HG02938 (cell line): ENCODE data around the gene LIPA.
"Not testable (repeated sequence)": the region's sequence is repeated elsewhere in the genome, so short reads cannot be mapped to it uniquely, and the experiment has no call there.

Source experiments
- ATAC-seq: cut with Tn5 transposase; IDR thresholded peaks from one replicate; pipeline ENCODE4 v1.9.1; 2021; ENCODE audit warnings: mild to moderate bottlenecking, moderate library complexity; ENCODE audit not compliant: unreplicated experiment

LIPA gene

GRCh38 chr10:89213191-89213808 is 38.3 kb downstream of the LIPA start:
- ATAC-seq = no peak

DNA sequence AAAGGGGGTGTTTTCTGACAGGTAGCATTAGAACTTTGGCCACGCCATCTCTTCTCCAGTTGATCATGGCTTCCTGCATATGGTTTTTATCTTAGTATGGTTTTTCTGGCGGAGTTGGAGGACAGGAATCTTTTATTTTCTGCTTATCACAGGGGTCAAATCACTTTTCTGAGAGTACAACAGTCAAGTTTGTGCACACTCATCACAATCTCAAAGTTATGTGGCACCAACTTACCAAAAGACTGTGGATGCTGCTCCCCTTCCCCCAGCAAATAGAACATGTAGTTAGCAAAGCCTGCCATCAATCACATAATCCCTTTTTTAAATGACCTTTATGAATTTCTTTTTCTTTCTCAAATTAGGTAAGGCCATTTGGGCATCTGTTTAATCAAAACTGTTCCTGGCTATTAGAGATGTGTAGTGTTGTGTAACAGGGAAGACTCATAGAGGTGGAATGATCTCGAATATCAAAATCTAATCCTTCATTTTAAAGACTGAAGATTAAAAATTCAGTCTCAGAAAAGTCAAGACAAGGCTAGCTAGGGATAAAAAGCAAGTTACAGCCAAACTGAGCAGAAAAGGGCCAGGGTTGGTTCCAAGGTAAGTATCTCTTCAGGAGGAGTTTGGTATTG is 40.7 kb downstream of the LIPA start:
- no peak for ATAC-seq

- no peak for ATAC-seq
Observed at GRCh38 chr10:89209718-89210117, 41.9 kb downstream of the LIPA start.

DNA sequence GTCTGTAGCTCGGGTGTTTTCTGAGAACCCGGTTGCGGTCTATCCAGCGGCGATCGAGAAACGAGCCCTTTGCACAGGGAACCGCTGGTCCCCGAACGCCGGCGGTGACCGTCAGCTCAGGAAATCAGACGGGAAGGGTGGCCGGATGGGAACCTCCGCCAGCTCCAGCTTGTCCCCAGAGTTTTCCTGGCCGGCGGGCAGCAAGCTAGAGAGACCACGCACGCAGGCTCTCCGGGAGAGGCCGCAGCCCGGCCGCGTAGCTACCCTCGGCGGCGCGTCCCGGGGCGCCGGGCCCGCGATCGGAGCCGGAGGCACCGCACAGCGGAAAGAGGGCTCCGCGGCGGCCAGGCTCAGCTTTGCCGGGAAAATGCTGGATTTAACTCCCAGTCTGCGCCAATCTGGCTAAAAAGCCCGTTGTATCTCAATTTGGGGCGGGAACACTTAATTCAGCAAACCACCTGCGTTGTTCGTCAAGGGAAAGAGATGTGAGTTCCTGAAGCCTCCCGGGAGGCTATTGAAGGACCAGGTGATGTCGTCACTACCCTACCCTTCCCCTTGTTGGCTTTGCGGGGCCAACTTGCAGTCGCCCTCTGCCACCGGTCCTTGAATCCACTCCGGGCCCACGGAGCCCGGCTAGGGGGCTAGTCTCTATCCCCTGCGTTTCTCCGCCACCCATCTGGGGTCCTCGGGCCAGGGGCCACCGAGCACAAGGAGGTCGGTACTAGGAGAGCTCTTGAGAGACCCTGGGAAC is 43.6 kb downstream of the LIPA start:
- no peak for ATAC-seq

DNA sequence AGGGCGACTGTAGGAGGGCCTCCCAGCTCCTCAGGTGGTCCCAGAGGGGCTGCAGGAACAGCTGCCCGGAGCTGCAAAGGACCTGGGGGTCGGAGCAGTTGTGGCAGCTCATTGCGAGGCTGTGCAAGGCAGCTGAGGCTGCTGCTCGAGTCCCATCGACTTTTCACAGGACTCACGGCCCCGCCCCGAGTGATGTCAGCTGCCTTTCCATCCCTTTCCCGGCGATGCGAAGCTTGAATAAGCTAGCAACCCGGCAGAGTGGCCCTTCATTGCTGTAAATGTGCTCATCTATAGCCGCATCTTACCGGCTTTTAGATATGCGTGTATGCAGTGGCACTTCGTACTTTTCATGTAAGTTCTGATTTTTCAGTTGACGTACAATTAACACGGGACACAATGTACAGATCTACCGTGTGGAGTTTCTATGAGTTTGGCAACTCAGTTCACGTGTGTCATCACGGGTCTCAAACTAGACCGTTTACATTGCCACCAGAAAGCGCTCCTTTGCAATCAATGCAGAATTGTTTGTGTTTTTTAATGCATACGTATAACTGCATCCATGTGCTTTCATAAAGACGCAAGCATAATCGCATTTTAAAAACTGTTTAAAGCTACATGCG is 44.3 kb downstream of the LIPA start, which contains the start of gene CH25H:
TSS of gene CH25H (minus strand) at position 137 of the 620 bp plus-strand sequence. CDS start at position 112, 25 bp downstream.
- ATAC-seq = no peak

DNA sequence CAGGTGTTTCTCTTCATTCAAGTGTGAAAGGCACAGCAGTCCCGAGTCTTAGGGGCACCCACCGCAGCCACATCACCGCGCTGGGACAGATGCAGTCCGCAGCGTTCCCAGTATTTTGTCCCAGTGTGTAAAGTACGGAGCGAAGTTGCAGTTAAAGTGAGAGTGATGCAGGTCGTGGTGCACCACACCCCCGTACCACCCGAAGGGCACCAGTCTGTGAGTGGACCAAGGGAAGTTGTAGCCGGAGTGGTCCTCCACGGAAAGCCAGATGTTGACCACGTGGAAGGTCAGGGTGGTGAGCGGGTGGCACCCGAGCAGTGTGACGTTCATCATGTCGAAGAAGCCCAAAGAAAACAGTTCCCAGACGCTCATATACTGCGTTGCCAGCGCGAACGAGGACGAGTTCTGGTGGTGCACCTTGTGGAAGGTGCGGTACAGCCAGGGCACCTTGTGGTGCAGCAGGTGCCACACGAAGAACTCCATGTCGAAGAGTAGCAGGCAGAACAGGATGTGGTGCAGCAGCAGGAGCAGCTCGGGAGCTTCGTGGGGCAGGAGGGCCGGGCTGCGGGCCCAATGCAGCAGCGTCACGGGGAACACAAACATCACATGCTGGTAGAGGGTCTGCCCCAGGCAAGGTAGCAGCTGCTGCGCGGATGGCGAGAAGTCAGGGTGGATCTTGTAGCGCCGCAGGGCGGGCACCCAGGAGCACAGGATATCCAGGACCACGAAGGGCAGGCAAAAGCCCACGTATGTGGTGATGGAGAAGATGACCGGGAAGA is 45.0 kb downstream of the LIPA start:
- no peak for ATAC-seq

DNA sequence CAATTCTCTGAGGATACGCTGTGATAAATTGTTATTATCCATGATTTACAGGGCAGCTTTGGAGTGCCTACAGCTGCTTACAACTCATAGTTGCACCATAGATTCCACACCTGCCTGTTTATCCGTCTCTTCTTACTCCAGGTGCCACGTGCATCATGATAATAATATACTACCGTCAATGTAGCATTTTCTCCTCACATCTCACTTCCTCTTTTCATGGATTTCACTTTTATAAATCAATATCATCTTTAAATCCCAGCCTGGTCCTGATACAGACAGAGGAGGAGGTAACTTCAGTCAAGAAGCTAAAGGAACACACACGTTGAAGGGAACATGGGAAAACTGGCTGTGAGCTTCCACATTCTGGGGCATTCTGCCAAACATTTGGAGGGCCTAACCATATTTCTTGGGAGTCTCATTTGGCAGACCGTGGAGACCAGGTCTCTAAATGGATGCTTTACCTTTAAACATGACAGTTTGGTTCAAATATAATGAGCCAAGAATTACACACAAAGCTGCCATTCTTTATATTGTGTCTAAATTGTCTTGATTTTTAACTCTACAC is 46.9 kb downstream of the LIPA start:
- no peak for ATAC-seq

DNA sequence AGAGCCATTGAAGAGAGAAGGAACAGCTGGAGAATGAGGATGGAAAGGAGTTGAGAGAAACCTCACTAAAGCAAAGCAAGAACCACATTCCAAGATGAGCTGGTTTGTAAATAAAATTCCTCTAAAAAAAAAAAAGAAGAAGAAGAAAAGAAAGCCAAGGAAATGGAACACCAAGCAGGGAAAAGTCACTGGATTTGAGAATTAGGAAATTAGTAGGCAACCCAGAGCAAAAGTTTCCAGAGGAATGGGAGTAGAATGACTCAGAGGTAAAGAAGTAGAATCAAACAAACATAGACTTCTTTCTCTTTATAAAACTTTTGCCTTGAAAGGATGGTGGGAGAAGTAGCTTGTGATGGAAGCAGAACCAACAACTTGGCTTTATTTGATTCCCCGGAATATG is 48.3 kb downstream of the LIPA start:
- no peak for ATAC-seq

DNA sequence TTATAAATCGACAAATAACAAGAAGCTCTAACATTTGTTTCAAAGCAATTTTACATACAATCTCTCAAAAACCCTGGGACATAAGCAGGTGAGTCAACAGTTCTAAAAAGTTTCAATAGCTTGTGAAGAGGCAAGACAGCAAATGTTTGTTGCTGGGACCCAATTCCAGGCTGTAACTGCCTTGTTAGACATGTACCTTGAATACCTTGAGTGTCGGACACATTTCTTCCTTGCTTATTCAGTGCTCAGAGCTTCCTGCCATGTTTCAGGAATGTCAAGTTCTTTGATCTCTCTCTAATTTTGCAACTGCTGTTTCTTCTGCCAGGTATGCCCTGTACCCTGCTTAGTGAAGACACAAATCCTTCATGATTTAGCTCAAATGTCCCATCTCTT is 49.5 kb downstream of the LIPA start:
- no peak for ATAC-seq

DNA sequence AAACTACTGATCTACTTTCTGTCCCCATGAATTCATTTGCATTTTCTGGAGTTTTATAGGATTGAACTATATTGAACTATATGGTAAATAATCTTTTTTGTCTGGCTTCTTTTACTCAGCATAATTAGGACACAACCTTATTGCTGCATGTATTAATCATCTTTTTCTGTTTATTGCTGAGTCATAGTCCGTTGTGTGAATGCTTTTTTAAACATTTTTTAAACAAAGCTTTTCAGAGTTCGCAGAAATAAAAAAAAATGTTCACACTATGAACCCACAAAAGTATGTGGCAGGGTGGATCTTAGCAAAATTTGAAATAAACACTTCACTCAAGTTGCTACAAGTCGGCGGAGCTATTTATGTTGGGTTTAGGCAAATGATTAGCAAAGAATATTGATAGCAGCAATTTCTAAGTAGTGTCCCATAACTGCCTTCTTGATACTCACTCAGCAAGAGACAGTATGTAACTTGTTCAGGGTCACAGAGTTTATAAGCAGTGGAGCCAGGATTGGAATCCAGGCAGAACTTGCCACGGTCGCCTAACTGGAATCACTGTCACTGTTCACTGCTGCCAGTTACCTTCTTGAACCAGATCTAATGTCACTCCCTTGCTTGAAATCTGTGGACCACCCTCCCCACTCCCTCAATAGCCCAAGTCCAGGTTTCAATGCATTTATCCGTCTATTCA is 50.1 kb downstream of the LIPA start:
- ATAC-seq = no peak

DNA sequence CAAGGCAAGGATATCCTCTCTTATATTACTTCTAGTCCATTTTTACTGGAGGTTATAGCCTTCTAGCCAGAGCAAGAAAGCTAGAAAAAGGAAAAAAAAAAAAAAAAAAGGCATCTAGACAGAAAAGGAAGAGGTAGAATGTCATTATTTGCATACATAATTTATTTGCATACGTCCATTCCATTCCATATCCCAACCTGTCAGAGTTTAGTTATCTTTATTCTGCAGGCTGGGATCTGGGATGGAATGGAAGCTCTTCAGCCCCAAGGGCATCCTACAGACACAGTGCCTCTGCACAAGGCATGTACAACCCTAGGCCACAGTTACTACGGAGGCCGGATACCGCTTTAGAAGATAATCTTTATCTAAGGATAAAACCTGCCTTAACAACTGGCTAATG is 54.1 kb downstream of the LIPA start:
- ATAC-seq = no peak

- ATAC-seq = not testable (repeated sequence)
Observed at GRCh38 chr10:89191301-89191700, 60.3 kb downstream of the LIPA start.

DNA sequence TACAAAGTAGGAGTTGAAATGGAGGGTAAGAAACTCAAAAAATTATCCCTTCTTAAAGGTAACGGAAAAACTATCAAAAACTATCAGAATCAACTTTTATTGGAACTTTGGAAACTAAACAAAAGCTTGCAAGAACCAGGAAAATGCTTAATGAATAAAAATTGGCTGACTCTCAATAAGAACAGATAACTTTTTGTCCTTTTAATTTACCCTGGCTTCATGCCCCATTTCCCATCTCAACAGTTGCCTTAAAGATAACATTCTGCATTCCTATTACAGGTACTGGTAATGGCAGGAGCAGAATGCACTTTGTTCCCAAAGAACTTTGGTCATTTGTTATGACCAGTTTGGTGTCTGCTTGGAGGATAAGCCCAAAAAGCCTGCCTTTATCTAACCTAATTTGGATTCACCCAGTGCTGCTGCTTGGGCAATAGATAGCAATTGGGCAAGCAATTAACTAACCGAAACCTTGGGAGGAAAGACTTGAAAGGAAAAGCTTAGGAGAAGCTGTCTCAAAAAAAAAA is 62.3 kb downstream of the LIPA start:
- no peak for ATAC-seq

GRCh38 chr10:89185658-89186057 is 65.9 kb downstream of the LIPA start:
- no peak for ATAC-seq

DNA sequence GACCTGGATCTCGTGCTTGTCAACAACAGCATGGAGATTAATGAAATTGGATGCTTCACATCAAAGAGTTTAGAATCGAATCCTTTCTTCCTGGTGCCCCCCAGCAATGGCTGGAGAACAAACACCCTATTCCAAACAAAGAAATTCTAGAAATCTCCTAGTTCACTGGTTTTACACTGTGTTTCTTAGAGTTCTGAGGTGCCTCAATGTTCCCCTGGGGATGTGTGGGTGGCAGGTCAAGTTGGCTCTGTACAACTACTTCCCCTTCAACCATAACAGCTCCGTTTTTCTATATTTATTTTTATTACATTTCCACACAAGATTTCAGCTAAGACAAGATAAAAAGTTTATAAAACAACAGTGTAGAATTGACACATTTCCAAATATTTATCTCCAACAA is 66.9 kb downstream of the LIPA start:
- ATAC-seq = no peak

DNA sequence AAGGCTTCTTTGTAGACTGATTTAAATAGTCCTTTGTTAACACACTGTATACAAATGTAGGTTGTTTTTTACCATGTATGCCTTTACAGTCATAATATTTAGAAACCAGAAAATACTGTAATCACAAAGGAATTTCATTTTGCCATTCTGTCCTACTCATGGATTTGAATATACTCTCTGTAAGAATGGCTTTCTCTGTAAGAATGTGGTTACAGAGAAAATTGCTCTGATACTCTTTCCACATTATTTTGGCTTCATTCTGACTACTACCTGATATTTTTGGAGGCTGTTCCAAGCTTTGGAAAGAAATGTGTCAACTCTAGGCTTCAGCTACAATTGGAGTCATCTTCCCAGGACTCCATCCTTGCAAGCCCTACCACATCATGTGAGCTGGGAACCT is 68.0 kb downstream of the LIPA start:
- no peak for ATAC-seq

DNA sequence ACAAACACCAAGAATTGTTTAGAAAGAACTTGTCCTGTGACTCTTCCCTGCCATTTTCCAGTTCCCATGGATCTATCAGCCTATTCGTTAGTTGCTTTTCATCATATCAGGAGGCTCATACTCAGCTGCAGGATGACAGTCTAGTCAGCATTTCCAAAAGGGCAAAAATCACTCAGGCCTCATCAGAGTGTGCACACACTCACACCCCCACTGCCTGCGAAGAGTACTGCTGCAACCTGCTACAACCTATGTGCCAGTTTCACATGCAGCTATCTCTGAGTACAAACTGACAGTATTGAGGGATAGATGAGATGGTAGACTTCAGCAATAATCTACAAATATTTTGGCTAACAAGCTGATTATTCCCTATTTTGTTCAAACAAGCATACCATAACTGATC is 68.7 kb downstream of the LIPA start:
- ATAC-seq = no peak

DNA sequence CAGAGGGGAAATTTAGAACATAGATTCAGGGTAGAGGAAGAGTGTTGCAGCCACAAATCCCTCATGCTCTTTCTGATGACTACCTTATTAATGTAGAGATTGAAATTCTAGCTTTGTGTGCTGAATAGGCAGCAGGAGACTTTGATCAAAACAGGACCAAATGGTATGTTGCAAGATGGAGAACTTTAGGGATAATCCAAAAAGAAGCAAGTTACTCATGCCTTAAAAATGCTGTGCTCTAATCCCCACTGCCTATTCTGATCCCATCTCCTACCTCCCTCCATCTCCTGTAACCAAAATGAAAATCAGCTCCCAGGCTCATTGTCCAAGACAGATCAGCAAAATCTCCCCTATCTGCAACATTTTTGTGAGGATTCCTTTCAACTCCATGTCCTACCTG is 75.8 kb downstream of the LIPA start:
- ATAC-seq = no peak

DNA sequence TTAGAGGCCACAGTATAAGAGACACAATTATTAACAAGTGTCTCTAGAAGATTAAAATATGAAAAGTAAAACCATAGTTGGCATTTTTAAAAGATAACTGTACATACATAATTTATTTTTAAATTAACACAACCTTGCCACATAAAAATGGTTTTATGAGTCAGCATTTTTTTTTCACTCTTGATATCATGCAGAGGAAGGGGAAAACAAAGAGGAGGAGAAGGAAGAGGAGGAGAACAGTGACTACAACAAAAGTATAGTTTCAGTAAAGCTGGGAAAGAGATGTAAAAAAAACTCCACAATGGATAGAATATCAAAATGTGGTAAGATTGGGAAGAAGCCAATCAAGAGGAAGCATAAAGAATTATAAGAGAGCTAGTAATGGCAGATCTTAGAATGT is 78.5 kb downstream of the LIPA start:
- no peak for ATAC-seq

GRCh38 chr10:89171996-89172395 is 79.6 kb downstream of the LIPA start:
- no peak for ATAC-seq
